Posterior vena cava (tissue), 2 donors: ENCODE data around the gene CAPN10. TPM values are rescaled to one million over a fixed set of nuclear protein-coding genes. Genes with fewer than 3 reads are reported as not detected.
A peak's percentile ranks its signal among the peaks of the same experiment; 100 is the strongest.

Source experiments
- DNase-seq: peaks from one replicate; pipeline ENCODE4 v3.0.0-alpha.2; 2020; ENCODE audit warnings: low spot score
- intact Hi-C, 2 donors: fragments of 100-400 bp; cut with DNase I; formaldehyde crosslinking; loops; one replicate each; pipeline versions ENCODE4 v1.14.1 to v1.14.2; 2022 to 2023
- total RNA-seq, 2 donors: library from RNA; stranded (reverse); fragmentation: NEBNext Ultra II Directional; extraction: Animal tissue kit (Norgen Biotek cat#: 25700); gene quantifications; one replicate each; pipeline ENCODE4 v1.2.1, GENCODE V29; 2021
- donor health status: DM: yes; HTN: yes; CAD: no.
- donor health status: DM: yes; HTN: yes; CAD: no.

The CAPN10 gene
- total RNA-seq, 2 donors from 2014 or later, result 18.6 to 22.6 TPM

DNA sequence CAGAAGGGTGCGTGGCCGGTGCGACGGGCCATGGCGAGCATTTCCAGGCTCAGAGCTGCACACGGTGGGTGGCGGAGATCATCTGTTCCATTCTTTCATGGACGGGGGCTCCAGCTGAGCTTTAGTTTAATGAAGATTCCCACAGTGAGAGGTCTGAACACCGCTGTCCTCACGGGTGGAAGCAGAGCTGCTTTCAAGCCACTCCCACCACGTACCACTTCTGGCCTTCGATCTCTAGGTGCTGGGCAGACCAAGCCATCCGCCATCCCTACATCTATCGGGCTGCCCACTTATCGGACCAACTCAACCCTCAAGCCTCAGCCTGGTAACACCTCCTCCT lies 57.2 kb downstream of the CAPN10 start:
- intact Hi-C loops, result no loop called here
- DNase-seq, result no peak

DNA sequence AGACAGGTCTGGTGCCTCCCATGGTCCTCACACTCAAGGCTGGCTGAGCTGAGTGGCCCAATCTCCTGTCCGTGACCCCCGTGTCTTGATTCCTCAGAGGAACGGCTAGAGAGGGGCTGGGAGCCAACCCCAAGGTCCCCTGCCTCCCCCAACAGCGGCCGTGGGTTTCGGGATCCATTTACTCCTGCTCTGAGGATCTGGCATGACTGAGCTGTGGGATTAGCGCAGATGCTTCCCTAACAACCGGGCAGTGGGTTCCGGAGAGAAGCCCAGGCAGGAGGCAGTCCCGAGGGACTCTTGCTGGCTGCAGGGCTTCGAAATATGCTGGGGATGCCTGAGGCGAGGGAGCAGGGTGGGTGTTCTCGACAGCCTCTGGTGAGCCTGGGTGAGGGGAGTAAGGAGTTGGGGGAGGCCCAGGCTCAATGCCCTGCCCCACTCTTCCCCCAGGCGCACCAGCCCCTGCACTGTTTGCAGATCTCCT lies 57.7 kb downstream of the CAPN10 start:
- DNase-seq, result peak; percentile 49
- intact Hi-C loops, result no loop called here

DNA sequence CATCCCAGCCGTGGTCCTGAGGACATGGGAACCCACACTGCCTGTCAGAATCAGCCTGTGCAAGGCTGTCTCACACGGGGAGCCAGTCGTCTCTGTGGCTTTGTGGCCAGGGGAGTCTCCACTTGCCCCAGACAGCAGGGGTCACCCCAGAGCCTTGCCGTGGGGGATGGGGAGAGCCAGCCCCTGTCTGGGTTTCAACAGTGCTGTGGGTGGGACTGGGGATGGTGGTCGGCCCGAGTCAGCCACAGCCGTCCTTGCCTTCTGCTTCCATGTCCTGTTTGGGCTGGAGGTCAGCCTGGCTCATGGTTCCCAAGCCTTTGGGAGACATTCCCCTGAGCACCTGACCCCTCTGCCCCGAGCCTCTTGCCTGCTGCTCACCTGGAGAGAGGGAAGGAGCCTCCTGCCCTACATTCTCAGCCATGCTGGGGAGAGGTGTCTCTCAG lies 58.3 kb downstream of the CAPN10 start:
- peak; percentile 65 for DNase-seq
- intact Hi-C loops, result no loop called here

DNA sequence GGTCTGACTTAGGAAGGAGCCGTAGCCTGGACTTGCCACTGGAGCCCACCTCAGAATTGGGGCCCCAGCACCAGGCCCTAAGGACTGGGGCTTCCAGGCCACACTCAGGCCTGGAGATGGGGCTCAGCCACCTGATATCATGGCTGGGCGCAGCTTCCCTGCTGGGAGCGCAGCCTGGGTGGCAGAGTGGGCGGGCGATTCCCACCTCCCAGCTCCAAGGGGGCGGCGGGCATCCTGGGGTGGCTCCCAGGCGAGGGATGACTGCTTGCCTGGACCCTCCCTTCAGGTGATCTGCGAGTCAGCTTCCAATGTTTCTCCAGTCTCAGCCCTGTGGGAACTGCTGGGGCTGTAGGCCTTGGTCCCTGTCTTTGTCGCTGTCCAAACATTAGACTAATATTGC lies 58.8 kb downstream of the CAPN10 start:
- DNase-seq, result peak; percentile 63
- intact Hi-C loops, result no loop called here

DNA sequence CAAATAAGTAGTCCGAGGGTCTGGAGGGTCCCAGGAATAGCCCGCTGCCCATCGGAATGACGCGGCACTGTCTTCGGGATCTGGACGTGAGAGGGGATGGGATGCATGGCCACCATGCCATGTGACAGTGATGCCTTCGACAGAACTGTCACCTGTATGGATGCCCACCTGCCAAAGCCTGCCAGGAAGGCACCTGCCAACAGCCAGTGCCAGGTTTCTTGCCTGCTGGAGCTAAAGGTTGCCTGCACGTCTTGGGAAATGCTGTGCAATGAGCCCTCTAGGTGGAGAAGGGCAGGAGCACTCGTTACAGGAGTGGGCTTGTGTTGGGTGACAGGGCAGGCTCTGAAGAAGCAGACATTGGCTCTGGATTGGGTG lies 59.3 kb downstream of the CAPN10 start:
- intact Hi-C loops, result no loop called here
- DNase-seq, result peak; percentile 59

DNA sequence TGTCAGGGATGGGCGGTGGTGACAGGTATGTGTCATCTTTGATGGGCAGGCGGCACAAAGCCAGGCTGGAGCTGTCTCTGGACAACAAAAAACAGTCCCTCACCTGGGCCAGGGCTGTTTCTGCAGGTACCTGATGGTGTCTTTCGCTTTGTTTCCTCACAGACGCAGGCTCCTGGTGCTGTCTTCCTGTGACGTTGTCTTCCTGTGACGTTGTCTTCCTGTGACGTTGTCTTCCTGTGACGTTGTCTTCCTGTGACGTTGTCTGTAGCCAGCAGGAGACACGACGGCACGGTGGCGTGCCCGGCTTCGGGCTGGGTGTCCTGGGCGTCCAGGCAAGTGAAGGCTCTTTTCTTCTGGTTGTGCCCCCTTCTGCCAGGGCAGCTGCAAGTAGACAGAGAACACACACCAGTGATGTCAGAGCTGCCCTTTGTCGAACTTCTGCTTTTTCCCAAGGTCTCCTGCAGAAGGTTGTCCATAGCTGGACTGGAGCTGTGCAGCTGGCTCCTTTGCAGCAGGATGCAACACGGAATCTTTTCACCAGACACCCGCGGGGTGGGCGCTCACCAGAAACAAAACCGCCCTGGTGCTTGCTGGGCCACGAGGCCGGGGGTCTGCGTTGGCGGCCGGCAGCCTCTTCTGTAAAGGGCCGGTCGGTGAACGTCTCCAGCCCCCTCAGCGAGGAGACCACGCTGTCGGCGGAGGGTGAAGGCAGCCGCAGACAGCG lies 59.8 kb downstream of the CAPN10 start:
- peak; percentile 68 for DNase-seq
- intact Hi-C loops, result no loop called here

DNA sequence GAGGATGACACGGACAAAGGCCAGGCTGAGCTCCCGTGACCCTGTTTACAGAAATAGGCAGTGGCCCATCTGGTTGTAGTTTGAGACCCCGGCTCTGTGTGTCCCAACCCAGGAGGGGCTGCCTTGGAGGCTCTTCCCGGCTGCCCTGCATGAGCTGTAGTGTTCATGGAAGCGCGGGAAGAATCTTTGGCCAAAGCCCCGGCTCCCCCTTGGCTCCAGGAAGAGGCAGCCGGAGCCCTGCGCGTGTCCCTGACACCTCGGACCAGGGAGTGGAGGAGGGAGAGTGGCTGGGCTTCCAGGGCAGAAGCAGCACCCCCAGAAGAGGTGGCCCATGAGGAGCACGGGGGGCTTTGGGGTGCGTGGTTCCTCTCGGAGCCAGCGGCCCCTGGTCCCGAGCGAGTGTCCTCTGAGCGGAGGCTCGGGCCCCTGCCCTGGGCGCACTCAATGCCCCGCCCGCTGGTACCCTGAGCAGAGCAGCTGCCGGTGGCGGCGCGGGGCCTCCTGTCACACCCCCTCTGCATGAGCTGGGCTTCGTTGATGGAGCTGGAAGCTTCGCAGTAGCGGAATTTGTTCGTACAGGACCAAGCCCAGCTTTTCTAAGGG lies 60.5 kb downstream of the CAPN10 start:
- peak; percentile 71 for DNase-seq
- intact Hi-C loops, result no loop called here

DNA sequence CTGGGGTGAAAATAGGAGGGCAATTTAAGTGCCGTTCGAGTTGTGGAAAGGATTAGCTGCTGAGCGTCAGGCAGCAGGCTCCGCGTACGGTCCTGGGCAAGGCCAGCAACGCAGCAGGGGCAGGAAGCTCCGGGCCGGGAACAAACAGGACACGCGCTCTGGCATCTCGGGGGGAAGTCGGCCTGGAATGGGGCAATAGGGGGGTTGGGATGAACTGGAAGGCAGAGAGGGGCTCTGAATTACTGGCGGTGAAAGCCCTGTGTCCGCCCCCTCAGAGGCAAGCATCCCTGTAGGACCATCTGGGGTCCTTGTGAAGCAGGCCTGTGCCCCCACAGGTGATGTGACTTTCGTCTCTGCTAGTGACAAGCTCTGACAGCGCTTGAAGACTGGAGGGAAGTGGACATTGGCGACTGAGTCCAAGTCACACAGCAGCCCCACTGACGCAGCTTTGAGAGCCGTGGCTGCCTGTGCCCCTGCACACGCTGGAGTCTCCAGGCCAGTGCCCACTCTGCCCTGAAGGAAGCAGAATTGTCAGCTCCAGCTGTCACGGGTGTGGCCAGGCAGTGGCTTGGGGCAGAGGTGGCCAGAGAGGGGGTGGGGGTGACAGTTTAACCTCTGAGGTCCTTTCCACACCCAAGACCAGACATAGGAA lies 61.1 kb downstream of the CAPN10 start:
- DNase-seq, result peak; percentile 58
- intact Hi-C loops, result no loop called here

DNA sequence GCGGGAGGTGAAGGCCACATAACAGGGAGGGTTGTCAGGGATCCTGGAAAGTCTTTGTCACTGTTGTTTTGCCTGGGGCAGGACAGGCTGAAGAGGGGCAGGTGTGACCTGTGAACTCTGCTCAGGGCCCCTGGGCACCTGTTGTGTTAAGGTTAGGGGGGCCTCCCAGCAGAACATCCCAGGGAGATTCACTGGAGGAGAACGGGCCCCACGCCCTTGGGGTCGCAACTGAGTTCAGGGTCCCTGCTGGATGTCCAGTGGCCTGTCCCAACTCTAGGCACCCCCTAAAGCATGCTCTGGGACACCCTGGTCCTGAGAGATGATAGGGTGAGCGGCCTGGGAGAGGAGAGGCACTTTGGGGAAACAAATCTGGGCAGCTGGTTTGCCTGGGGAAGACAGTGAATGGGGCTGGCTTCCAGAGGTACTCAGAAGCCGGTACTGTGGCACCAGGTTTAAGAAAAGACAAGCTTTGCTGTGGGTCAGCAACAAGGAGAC lies 61.7 kb downstream of the CAPN10 start:
- intact Hi-C loops, result no loop called here
- DNase-seq, result peak; percentile 45

Other genes with a start within 250 kb of the CAPN10 start
- gene GPC1, start 151.1 kb upstream of the CAPN10 start, total RNA-seq, result 10 to 100 TPM; 69.5 to 83.1 TPM
- gene ANKMY1, start 28.7 kb upstream of the CAPN10 start, total RNA-seq, result 10 to 100 TPM in 1 of 2 donors, 1 to 10 TPM in 1; 7.1 to 12.9 TPM
- gene DUSP28, start 26.4 kb upstream of the CAPN10 start, total RNA-seq, result 1 to 10 TPM; 2.0 to 2.3 TPM
- gene RNPEPL1, start 18.2 kb upstream of the CAPN10 start, total RNA-seq, result 10 to 100 TPM; 47.1 to 49.3 TPM
- gene GPR35, start 38.7 kb downstream of the CAPN10 start, total RNA-seq, result 1 to 10 TPM; 1.2 to 1.8 TPM
- under 1 TPM in 1 of 2 donors, not detected in 1; 0.19 TPM for gene AQP12B, start 96.2 kb downstream of the CAPN10 start, total RNA-seq
- gene AQP12A, start 105.1 kb downstream of the CAPN10 start, total RNA-seq, result not detected
- under 1 TPM; 0.37 to 0.57 TPM for gene KIF1A, start 233.5 kb downstream of the CAPN10 start, total RNA-seq